Measurements from ENCODE around the gene ALDH7A1. TPM values are rescaled to one million over a fixed set of nuclear protein-coding genes. Genes with fewer than 3 reads are reported as not detected.

The ALDH7A1 gene
- total RNA-seq, 1 donor from 2014 or later, result 119 TPM

DNA sequence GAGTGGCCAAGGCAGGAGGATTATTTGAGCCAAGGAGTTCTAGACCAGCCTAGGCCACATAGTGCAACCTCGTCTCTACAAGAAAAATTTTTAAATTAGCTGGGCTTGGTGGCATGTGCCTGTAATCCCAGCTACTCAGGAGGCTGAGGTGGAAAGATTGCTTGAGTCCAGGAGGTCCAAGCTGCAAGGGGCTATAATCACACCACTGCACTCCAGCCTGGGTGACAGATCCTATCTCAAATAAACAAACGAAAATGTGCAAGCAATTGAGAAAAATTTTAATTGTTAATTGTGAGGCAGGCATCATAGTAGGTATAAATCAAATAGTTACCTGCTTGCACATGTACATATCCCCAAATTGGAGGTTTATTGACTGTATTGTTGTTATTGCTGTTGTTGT, 15.3 kb downstream of the ALDH7A1 start:
- Mint-ChIP-seq H3K27me3 (ENCODE audit: low read depth) (no peaks in the 10 kb centered on the region), H3K4me3 (no peak overlapping the region), H3K36me3 (peaks cover 39% of the 10 kb centered on the region), H3K9me3 (no peaks in the 10 kb centered on the region), H3K4me1 (no peaks in the 10 kb centered on the region), H3K27ac (no peak overlapping the region)
- TF ChIP-seq, protein P1, sequence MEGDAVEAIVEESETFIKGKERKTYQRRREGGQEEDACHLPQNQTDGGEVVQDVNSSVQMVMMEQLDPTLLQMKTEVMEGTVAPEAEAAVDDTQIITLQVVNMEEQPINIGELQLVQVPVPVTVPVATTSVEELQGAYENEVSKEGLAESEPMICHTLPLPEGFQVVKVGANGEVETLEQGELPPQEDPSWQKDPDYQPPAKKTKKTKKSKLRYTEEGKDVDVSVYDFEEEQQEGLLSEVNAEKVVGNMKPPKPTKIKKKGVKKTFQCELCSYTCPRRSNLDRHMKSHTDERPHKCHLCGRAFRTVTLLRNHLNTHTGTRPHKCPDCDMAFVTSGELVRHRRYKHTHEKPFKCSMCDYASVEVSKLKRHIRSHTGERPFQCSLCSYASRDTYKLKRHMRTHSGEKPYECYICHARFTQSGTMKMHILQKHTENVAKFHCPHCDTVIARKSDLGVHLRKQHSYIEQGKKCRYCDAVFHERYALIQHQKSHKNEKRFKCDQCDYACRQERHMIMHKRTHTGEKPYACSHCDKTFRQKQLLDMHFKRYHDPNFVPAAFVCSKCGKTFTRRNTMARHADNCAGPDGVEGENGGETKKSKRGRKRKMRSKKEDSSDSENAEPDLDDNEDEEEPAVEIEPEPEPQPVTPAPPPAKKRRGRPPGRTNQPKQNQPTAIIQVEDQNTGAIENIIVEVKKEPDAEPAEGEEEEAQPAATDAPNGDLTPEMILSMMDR (IDR thresholded peaks at IDR 0.05; ENCODE audit: unreplicated experiment), result no peak
- no peak for DNase-seq (ENCODE audit: low spot score in 2 of 2, unreplicated experiment in 2 of 2)

DNA sequence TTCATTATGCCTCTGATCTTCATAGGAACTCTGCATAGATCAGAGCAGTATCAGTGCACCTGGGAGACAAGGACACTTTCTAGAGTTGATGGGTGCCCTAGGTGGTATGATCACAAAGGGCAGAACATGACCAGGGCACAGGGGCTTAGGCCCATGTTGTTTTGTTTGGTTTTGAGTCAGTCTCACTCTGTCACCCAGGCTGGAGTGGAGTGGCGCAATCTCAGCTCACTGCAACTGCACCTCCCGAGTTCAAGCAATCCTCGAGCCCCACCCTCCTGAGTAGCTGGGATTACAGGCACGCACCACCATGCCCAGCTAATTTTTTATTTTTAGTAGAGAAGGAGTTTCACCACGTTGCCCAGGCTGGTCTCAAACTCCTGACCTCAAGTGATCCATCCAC, 17.6 kb downstream of the ALDH7A1 start:
- no peaks in the 10 kb centered on the region for H3K27me3 Mint-ChIP-seq (ENCODE audit: low read depth)
- no peaks in the 10 kb centered on the region for H3K9me3 Mint-ChIP-seq
- TF ChIP-seq, protein P1 (IDR thresholded peaks at IDR 0.05; ENCODE audit: unreplicated experiment), result no peak
- no peaks in the 10 kb centered on the region for H3K4me1 Mint-ChIP-seq
- no peak overlapping the region for H3K27ac Mint-ChIP-seq
- peaks cover 32% of the 10 kb centered on the region for H3K36me3 Mint-ChIP-seq
- DNase-seq (ENCODE audit: low spot score in 2 of 2, unreplicated experiment in 2 of 2), result no peak
- H3K4me3 Mint-ChIP-seq, result no peak overlapping the region

DNA sequence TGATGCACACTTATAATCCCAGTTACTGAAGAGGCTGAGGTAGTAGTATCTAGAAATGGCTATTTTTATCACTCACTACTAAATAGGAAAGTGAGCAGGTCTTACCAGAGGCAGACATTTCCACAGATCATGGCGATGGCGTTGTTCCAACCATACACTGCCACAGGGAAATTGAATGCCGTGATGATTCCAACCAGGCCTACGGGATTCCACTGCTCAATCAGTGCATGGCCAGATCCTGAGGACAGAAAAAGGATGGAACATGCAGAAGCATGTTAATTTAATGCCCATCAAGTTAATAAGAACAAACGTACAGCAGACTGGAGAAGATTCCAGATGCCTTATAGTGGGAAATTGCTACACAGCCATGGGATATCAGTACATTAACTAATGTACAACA, 18.0 kb downstream of the ALDH7A1 start:
- H3K4me3 Mint-ChIP-seq, result no peak overlapping the region
- TF ChIP-seq, protein P1 (IDR thresholded peaks at IDR 0.05; ENCODE audit: unreplicated experiment), result no peak
- no peaks in the 10 kb centered on the region for H3K9me3 Mint-ChIP-seq
- no peaks in the 10 kb centered on the region for H3K4me1 Mint-ChIP-seq
- H3K36me3 Mint-ChIP-seq, result peaks cover 33% of the 10 kb centered on the region
- H3K27me3 Mint-ChIP-seq (ENCODE audit: low read depth), result no peaks in the 10 kb centered on the region
- no peak overlapping the region for H3K27ac Mint-ChIP-seq
- DNase-seq (ENCODE audit: low spot score in 2 of 2, unreplicated experiment in 2 of 2), result no peak

DNA sequence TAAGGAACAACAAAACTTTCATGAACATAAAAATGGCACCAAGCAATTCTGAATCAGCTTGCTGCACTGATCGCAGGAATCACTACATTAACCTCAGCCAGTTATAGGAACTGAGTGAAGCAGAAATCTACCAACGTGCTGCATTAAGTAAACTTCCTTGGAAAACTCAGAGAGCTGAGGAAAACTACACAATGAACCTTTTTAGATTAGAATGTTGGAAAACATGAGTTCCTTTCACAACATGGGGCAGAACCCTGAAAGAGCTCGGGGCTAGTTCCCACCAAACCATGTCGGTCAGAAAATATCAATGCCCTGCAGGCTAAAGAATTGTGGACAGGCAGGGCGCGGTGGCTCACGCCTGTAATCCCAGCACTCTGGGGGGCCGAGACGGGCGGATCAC, 19.4 kb downstream of the ALDH7A1 start:
- H3K4me1 Mint-ChIP-seq, result no peaks in the 10 kb centered on the region
- no peaks in the 10 kb centered on the region for H3K9me3 Mint-ChIP-seq
- no peaks in the 10 kb centered on the region for H3K27me3 Mint-ChIP-seq (ENCODE audit: low read depth)
- TF ChIP-seq, protein P1 (IDR thresholded peaks at IDR 0.05; ENCODE audit: unreplicated experiment), result no peak
- H3K36me3 Mint-ChIP-seq, result peaks cover 33% of the 10 kb centered on the region
- DNase-seq (ENCODE audit: low spot score in 2 of 2, unreplicated experiment in 2 of 2), result no peak
- no peak overlapping the region for H3K27ac Mint-ChIP-seq
- no peak overlapping the region for H3K4me3 Mint-ChIP-seq

DNA sequence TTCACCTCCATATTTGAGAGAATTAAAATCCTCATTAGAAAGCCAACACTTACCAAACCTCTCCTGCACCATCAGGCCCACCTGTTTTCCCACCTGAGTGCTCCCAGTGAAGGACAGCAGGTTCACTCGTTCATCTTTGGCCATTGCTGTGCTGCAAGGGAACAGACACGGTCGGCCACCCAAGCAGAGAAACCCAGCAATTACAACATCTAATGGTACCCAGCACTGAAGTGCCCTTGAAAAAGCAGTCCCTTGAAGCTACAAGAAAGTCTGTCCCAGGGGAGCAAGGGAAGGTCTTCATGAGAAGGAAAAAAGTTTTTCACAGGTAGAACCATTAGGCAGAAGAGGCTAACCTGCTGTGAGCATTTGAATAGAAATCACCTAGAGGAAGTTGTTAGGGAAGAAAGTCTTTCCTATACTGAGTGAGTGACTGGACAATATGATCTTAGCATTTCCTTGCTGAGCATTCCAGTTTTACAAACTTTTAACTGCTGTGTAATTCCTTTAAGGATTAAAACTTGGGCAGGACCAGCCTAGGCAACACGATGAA, 26.7 kb downstream of the ALDH7A1 start:
- Mint-ChIP-seq H3K9me3 (no peaks in the 10 kb centered on the region), H3K27ac (no peak overlapping the region), H3K27me3 (ENCODE audit: low read depth) (no peaks in the 10 kb centered on the region), H3K4me1 (no peaks in the 10 kb centered on the region), H3K36me3 (peaks cover 46% of the 10 kb centered on the region), H3K4me3 (no peak overlapping the region)
- DNase-seq (ENCODE audit: low spot score in 2 of 2, unreplicated experiment in 2 of 2), result no peak
- TF ChIP-seq, protein P1 (IDR thresholded peaks at IDR 0.05; ENCODE audit: unreplicated experiment), result no peak

DNA sequence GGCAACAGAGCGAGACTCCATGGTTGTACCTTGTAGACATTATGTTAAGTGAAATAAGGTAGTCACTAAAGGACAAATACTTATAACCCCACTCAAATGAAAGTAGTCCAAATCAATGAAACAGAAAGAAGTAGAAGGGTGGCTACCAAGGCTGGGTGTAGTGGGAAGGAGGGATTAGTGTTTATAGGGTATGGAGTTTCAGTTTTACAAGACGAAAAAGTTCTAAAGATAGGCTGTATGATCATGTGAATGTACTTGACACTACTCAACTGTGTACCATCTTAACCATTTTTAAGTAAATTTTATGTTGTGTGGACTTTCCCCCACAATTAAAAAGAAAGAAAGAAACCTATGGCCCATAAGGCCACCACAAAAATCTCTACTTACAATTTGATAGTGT, 32.2 kb downstream of the ALDH7A1 start:
- no peaks in the 10 kb centered on the region for H3K9me3 Mint-ChIP-seq
- H3K27me3 Mint-ChIP-seq (ENCODE audit: low read depth), result no peaks in the 10 kb centered on the region
- no peak for DNase-seq (ENCODE audit: low spot score in 2 of 2, unreplicated experiment in 2 of 2)
- no peaks in the 10 kb centered on the region for H3K4me1 Mint-ChIP-seq
- H3K4me3 Mint-ChIP-seq, result no peak overlapping the region
- H3K27ac Mint-ChIP-seq, result no peak overlapping the region
- H3K36me3 Mint-ChIP-seq, result peaks cover 44% of the 10 kb centered on the region
- TF ChIP-seq, protein P1 (IDR thresholded peaks at IDR 0.05; ENCODE audit: unreplicated experiment), result no peak

Data from mesothelial cell of epicardium (in vitro differentiated cells).